Measurements from ENCODE around the gene MRPS10. TPM values are rescaled to one million over a fixed set of nuclear protein-coding genes. Genes with fewer than 3 reads are reported as not detected.
A peak's percentile ranks its signal among the peaks of the same experiment; 100 is the strongest.
"Not testable (repeated sequence)": the region's sequence is repeated elsewhere in the genome, so short reads cannot be mapped to it uniquely, and the experiment has no call there.

Gene MRPS10
- total RNA-seq, 4 donors from 2014 or later = 20.9 to 27.1 (median 25.8) TPM

- H3K4me3 ChIP-seq (ENCODE audit: low read depth, poor library complexity, severe bottlenecking) = no peak overlapping the region
- no peak for TF ChIP-seq CTCF (IDR thresholded peaks at IDR 0.05)
- TF ChIP-seq POLR2A (IDR thresholded peaks at IDR 0.05) = no peak
- intact Hi-C loops (cut with DNase I; ENCODE audit: low total_unique reads) = no loop called here
- WGBS, 2 donors = 87 to 92% methylated on average over 5 of the region's 5 CpGs
- peak in 1 of 2 donors; percentile 69 for DNase-seq (ENCODE audit: low spot score in 2 of 2)
Observed at GRCh38 chr6:42194056-42194455, 23.6 kb downstream of the MRPS10 start.

GRCh38 chr6:42193491-42193894, 24.2 kb downstream of the MRPS10 start:
- DNase-seq (ENCODE audit: low spot score in 2 of 2) = peak in 1 of 2 donors; percentile 81
- 36 to 40% methylated on average over 8 of the region's 8 CpGs for WGBS, 2 donors
- TF ChIP-seq CTCF (IDR thresholded peaks at IDR 0.05) (no peak), POLR2A (IDR thresholded peaks at IDR 0.05) (no peak)
- no peak overlapping the region for H3K4me3 ChIP-seq (ENCODE audit: low read depth, poor library complexity, severe bottlenecking)
- intact Hi-C loops (cut with DNase I; ENCODE audit: low total_unique reads) = no loop called here

- H3K4me3 ChIP-seq (ENCODE audit: low read depth, poor library complexity, severe bottlenecking); intact Hi-C loops (cut with DNase I; ENCODE audit: low total_unique reads): not testable (repeated sequence)
- DNase-seq (ENCODE audit: low spot score in 2 of 2) = peak in 1 of 2 donors; percentile 31
- WGBS, 2 donors = 89% methylated on average over 5 of the region's 5 CpGs
Observed at GRCh38 chr6:42192385-42192784, 25.3 kb downstream of the MRPS10 start.

- intact Hi-C loops (cut with DNase I; ENCODE audit: low total_unique reads) = no loop called here
- DNase-seq (ENCODE audit: low spot score in 2 of 2) = peak in 1 of 2 donors; percentile 43
- H3K4me3 ChIP-seq (ENCODE audit: low read depth, poor library complexity, severe bottlenecking) = no peak overlapping the region
- no peak for TF ChIP-seq CTCF (IDR thresholded peaks at IDR 0.05)
- TF ChIP-seq POLR2A (IDR thresholded peaks at IDR 0.05) = no peak
- WGBS, 2 donors = 74 to 81% methylated on average over 5 of the region's 5 CpGs
Observed at GRCh38 chr6:42190554-42191183, 27.0 kb downstream of the MRPS10 start.

- DNase-seq (ENCODE audit: low spot score in 2 of 2) = peak in 1 of 2 donors; percentile 76
- intact Hi-C loops (cut with DNase I; ENCODE audit: low total_unique reads) = no loop called here
- TF ChIP-seq CTCF (IDR thresholded peaks at IDR 0.05) = no peak
- H3K4me3 ChIP-seq (ENCODE audit: low read depth, poor library complexity, severe bottlenecking) = no peak overlapping the region
- WGBS, 2 donors = 80 to 89% methylated on average over 6 of the region's 6 CpGs
Observed at GRCh38 chr6:42188406-42188805, 29.3 kb downstream of the MRPS10 start.

GRCh38 chr6:42185597-42185996, 32.1 kb downstream of the MRPS10 start:
- intact Hi-C loops (cut with DNase I; ENCODE audit: low total_unique reads) = no loop called here
- 78 to 79% methylated on average over 10 of the region's 10 CpGs for WGBS, 2 donors
- TF ChIP-seq POLR2A (IDR thresholded peaks at IDR 0.05) (no peak), CTCF (IDR thresholded peaks at IDR 0.05) (no peak)
- no peak overlapping the region for H3K4me3 ChIP-seq (ENCODE audit: low read depth, poor library complexity, severe bottlenecking)
- DNase-seq (ENCODE audit: low spot score in 2 of 2) = no peak

Data from lower leg skin (tissue), 4 donors.